EL (cell line): ENCODE measurements around the gene RAB44.

Experiments used
- DNase-seq: peaks from one replicate; pipeline ENCODE4 v3.0.0-alpha.2; 2016

RAB44 gene

DNA sequence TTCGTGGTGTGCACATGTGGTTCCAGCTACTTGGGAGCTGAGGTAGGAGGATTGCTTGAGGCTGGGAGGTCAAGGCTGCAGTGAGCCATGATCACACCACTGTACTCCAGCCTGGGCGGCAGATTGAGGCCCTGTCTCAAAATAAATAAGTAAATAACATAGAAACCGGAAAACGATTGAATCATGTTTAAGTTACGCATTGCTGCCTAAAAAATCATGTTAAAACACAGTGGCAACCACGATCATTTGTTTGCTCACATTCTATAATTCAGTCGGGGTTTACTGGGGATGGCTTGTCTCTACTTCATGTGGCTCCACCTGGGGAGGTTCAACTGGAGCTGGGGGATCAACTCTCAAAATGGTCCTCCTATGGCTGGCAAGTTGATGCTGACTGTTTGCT, 27.4 kb upstream of the RAB44 start:
- DNase-seq = no peak

DNA sequence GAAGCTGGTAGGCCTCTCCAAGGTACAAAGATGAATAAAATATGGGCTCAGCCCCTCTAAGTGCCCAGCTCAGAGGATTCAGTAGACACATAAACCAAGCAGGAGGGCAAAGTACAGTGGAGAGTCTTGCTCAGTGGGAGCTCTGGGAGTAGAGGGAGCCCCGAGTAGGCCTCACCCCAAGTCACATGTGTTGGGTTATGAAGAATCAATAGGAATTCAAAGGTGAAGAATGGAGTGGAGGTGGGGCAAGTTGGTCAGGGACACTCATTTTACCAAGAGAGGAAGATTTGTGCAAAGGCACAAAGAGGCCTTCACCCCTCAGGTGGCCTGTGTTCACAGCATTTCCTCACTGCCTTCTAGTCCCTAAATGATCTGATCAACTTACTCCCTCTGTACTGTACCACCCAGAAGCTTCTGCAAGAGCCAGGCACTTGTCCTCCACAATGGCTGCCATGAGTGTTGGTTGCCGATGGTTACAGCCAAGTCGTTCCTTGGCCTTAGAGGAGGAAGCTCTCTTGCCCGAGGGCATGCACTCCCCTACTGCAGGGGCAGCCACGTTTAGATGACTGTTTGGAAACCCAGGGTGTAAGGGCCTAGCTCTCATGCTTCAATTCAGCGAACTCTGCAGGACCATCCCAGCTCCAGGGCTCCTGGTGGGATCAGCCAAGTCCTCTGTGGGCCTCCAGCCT, 25.8 kb upstream of the RAB44 start:
- peak; percentile 58 for DNase-seq

DNA sequence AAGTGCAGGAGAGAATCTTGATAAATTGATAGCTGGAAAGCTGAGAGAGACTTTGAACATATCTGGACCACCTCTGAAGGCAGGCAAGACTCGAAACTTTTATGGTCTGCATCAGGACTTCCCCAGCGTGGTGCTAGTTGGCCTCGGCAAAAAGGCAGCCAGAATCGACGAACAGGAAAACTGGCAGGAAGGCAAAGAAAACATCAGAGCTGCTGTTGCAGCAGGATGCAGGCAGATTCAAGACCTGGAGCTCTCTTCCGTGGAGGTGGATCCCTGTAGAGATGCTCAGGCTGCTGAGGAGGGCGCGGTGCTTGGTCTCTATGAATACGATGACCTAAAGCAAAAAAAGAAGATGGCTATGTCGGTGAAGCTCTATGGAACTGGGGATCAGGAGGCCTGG, 23.7 kb upstream of the RAB44 start:
- DNase-seq = no peak

DNA sequence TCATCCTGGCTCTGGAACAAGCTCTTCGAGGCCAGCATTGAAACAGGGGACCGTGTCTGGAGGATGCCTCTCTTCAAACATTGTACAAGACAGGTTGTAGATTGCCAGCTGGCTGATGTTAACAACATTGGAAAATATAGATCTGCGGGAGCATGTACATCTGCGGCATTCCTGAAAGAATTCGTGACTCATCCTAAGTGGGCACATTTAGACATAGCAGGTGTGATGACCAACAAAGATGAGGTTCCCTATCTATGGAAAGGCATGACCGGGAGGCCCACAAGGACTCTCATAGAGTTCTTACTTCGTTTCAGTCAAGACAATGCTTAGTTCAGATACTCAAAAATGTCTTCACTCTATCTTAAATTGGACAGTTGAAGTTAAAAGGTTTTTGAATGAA, 22.7 kb upstream of the RAB44 start:
- no peak for DNase-seq

DNA sequence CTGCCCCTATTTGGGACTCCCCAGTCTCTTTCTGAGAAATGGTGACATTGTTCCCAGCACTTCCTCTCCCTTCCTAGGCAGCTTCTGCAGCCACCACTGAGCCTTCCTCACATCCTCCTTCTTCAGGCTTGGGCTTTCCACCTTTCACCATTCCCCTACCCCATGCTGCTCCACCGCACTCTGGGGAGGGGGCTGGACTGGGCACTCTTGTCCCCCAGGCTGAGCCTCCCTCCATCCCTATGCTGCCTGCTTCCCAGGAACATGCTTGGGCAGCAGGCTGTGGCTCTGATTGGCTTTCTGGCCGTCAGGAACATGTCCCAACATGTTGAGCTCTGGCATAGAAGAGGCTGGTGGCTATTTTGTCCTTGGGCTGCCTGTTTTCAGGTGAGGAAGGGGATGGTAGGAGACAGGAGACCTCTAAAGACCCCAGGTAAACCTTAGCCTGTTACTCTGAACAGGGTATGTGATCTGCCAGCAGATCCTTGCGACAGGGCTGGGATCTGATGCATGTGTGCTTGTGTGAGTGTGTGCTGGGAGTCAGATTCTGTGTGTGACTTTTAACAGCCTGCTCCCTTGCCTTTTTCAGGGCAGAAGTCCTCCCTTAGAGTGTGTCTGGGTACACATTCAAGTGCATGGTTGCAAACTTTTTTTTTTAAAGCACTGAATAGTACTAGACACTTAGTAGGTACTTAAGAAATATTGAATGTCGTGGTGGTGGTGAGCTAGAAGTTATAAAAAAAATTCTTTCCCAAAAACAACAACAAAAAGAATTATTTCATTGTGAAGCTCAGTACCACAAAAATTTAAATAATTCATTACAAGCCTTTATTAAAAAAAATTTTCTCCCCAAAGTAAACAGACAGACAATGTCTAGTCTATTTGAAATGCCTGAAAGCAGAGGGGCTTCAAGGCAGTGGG, 21.2 kb upstream of the RAB44 start:
- DNase-seq = peak; percentile 33

DNA sequence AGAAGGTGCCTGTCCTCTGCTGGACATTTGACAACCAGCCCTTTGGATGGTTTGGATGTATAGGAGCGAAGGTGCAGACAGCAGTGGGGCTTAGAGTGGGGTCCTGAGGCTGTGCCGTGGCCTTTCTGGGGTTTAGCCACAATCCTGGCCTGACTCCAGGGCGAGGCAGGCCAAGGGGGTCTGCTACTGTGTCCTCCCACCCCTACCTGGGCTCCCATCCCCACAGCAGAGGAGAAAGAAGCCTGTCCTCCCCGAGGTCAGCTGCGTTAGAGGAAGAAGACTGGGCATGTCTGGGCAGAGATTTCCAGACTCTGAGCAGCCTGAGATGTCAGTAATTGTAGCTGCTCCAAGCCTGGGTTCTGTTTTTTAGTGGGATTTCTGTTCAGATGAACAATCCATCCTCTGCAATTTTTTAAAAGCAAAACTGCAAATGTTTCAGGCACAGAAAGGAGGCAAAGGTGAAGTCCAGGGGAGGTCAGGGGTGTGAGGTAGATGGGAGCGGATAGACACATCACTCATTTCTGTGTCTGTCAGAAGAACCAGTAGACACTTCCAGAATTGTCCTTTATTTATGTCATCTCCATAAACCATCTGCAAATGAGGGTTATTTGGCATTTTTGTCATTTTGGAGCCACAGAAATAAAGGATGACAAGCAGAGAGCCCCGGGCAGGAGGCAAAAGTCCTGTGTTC, 20.4 kb upstream of the RAB44 start:
- peak; percentile 20 for DNase-seq

DNA sequence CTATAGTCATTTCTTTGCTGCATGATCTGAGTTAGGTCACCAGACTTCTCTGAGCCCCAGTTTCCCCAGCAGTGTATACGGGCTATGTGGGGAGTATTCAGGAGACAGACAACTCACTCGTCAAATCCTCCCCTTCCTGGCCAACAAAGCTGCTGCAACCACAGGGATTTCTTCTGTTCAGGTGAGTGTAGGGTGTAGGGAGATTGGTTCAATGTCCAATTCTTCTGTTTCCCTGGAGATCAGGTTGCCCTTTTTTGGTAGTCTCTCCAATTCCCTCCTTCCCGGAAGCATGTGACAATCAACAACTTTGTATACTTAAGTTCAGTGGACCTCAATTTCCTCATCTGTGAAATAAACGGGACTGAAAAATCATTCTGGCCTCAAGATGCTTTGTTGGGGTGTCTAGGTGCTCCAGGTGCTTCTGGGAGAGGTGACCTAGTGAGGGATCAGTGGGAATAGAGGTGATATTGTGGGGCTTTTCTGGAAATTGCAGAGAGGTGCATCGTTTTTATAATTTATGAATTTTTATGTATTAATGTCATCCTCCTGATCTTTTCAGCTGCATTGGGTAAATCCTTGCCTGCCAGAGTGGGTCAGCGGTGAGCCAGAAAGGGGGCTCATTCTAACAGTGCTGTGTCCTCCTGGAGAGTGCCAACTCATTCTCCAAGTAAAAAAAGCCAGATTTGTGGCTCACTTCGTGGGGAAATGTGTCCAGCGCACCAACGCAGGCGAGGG, 19.7 kb upstream of the RAB44 start:
- no peak for DNase-seq

DNA sequence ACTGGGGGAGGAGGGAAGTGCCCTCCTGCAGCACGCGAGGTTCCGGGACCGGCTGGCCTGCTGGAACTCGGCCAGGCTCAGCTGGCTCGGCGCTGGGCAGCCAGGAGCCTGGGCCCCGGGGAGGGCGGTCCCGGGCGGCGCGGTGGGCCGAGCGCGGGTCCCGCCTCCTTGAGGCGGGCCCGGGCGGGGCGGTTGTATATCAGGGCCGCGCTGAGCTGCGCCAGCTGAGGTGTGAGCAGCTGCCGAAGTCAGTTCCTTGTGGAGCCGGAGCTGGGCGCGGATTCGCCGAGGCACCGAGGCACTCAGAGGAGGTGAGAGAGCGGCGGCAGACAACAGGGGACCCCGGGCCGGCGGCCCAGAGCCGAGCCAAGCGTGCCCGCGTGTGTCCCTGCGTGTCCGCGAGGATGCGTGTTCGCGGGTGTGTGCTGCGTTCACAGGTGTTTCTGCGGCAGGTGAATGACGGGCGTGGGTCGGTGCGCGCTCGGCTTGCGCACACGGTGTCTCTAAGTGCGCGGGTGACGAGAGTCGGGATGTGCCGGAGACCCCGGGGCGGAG, 19.1 kb upstream of the RAB44 start, which contains the start of gene CDKN1A:
TSS of gene CDKN1A (plus strand) at position 227 of the 555 bp plus-strand sequence. CDS start 5,388 bp downstream, outside the sequence.
- DNase-seq = peak; percentile 94

DNA sequence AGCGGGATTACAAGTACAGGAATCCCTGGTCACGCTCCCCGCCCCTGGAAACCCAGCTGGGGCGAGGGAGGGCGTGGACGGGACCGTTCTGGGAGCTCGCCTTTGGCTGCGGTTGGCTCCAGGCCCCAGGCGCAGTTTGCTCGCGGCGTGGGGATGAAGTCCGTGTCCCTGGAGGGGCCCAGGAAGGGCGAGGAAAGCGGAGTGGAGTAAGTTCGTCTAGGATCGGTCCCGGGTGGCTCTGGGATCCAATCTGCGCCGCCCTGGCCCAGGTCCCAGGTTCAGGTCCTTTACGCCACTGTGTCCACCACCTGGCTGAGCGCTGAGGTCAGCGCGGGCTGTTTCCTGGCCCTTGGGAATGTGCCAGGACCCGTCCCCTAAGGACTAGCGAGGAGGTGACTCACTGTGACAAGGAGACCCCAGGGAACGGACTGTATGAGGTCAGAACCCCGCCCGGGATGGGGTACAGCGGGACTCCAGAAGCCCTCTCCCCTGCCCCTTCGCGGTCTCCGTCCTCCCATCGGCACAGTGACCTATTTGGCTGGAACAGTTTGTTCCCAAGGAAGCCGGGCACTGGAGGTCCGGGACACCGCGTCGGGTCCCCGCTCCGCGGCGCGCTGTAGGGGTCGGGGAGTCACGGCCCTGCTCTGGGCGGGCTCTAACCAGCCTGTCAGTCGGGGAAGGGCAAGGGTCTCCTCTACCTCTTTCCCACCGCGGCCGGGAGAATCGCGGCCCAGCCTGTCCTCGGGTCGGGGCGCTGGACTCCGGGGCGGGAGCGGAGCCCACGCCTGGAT, 18.4 kb upstream of the RAB44 start:
- DNase-seq = peak; percentile 66

DNA sequence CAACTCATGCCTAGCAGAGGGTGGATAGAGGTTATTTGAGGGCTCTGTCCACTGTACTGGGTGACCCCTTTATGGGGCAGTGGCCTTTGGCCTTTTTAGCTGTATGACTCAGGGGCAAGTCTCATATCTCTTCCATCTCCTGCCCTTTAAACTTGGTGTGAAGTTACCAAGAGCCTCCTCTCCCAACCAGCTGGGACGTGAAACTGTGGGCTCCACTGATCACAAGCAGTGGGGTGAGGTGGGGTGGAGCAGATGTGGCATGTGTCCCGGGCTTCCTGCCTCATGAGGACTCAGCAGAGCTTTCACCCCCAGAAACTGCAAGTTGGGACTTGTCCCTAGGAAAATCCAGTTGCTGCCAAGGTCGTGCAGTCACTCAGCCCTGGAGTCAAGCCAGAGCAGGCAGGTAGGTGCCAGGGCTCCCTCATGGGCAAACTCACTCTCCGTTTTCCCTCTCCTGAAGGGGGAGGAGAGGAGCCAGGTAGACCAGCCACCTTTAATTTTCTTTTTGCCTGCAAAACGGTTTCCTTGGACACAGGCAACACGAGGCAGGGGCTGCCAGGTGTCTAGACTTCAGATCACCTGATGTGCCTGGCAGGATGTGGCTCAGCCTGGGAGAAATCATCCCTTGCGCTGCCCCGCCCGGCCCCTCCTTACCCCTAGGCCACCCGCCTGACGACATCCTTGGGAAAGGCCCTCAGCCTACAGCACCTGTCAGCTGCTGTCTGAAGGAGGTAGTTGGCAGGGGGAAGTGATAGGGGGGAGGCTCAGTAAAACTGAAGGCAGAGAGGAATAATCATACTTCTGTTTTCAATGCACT, 15.1 kb upstream of the RAB44 start:
- DNase-seq = peak; percentile 45

DNA sequence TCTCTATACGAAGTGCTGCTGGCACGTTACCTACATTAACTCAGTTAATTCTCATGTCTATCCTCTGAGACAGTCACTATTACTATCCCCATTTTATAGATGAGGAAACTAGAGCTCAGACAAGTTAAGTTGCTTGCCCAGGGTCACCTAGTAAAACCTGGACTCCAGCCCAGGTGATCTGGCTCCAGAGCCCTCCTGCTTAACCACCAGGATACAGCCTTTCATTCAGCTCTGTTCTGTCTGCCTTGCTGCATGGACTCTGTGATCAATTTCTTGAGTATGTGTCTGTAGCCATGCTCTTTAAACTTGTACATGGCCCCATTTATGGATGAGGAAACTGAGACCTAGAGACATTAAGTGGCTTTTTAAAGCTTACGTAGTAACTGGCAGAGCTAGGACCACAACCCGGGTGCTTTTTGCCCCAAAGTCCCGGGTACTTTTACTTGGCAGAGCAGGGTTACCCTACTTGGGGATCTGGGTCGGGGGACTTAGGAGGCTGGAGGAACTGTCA, 14.4 kb upstream of the RAB44 start:
- DNase-seq = no peak

DNA sequence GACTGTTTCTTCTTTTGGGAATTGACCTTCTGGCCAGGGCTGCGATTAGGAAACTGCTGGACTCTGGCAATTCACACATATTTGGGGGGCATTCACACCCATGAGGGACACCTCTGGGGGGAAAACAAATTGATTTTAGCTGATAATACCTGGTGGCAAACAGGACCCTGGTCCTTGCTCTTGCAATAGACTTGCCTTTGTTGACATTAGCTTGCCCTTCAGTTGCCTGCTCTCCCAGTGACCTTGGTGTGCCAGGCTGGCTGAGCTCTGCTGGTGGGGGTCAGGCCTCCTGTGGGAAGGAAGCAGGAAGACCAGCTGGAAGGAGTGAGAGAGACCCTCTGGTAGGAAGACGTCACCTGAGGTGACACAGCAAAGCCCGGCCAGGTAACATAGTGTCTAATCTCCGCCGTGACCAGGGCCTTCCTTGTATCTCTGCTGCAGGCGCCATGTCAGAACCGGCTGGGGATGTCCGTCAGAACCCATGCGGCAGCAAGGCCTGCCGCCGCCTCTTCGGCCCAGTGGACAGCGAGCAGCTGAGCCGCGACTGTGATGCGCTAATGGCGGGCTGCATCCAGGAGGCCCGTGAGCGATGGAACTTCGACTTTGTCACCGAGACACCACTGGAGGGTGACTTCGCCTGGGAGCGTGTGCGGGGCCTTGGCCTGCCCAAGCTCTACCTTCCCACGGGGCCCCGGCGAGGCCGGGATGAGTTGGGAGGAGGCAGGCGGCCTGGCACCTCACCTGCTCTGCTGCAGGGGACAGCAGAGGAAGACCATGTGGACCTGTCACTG, 13.8 kb upstream of the RAB44 start:
- no peak for DNase-seq

DNA sequence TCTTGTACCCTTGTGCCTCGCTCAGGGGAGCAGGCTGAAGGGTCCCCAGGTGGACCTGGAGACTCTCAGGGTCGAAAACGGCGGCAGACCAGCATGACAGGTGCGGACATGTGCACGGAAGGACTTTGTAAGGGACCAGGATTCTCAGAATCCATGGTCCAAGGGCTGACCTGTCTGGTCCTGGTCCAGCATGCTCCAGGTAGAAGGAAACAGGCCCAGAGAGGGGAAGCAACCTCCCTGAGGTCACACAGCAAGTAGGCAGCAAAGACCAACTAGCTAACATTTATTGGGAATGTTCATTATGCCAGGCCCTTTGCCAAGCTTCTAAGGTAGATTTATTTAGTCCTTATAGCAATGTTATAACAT, 13.2 kb upstream of the RAB44 start:
- peak; percentile 14 for DNase-seq

DNA sequence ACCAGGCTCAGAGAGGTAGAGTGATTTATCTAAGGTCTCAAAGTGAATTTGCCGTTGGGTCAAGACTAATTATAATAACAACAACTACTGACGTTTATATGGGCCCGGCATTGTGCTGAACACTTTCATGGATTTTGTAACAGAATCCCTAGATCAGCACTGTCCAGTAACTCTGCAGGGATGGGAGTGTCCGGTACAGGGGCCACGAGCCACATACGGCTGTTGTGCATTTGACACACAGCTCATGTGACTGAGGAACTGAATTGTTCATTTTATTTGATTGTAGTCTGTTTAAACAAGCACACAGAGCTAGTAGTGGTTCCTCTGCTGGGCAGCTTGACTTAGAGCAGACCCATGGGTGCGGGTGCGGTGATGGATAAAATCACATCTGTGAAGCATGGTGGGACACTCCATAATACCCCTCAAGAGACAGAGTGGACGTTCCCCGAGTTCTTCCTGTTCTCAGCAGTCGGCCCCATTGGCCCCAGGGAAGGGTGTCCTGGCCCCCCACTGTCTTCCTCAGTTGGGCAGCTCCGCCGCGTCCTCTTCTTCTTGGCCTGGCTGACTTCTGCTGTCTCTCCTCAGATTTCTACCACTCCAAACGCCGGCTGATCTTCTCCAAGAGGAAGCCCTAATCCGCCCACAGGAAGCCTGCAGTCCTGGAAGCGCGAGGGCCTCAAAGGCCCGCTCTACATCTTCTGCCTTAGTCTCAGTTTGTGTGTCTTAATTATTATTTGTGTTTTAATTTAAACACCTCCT, 12.3 kb upstream of the RAB44 start:
- DNase-seq = no peak

DNA sequence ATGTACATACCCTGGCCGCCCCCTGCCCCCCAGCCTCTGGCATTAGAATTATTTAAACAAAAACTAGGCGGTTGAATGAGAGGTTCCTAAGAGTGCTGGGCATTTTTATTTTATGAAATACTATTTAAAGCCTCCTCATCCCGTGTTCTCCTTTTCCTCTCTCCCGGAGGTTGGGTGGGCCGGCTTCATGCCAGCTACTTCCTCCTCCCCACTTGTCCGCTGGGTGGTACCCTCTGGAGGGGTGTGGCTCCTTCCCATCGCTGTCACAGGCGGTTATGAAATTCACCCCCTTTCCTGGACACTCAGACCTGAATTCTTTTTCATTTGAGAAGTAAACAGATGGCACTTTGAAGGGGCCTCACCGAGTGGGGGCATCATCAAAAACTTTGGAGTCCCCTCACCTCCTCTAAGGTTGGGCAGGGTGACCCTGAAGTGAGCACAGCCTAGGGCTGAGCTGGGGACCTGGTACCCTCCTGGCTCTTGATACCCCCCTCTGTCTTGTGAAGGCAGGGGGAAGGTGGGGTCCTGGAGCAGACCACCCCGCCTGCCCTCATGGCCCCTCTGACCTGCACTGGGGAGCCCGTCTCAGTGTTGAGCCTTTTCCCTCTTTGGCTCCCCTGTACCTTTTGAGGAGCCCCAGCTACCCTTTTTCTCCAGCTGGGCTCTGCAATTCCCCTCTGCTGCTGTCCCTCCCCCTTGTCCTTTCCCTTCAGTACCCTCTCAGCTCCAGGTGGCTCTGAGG, 11.5 kb upstream of the RAB44 start:
- peak; percentile 18 for DNase-seq

DNA sequence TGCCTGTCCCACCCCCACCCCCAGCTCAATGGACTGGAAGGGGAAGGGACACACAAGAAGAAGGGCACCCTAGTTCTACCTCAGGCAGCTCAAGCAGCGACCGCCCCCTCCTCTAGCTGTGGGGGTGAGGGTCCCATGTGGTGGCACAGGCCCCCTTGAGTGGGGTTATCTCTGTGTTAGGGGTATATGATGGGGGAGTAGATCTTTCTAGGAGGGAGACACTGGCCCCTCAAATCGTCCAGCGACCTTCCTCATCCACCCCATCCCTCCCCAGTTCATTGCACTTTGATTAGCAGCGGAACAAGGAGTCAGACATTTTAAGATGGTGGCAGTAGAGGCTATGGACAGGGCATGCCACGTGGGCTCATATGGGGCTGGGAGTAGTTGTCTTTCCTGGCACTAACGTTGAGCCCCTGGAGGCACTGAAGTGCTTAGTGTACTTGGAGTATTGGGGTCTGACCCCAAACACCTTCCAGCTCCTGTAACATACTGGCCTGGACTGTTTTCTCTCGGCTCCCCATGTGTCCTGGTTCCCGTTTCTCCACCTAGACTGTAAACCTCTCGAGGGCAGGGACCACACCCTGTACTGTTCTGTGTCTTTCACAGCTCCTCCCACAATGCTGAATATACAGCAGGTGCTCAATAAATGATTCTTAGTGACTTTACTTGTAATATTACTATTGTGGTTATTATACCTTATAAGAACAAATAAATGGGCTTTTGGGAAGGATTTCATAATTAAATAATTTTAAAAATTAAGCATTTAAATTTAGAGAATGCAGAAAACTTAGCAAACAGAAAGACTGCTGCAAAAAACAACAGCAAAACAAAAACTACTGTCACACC, 10.7 kb upstream of the RAB44 start:
- peak; percentile 33 for DNase-seq

DNA sequence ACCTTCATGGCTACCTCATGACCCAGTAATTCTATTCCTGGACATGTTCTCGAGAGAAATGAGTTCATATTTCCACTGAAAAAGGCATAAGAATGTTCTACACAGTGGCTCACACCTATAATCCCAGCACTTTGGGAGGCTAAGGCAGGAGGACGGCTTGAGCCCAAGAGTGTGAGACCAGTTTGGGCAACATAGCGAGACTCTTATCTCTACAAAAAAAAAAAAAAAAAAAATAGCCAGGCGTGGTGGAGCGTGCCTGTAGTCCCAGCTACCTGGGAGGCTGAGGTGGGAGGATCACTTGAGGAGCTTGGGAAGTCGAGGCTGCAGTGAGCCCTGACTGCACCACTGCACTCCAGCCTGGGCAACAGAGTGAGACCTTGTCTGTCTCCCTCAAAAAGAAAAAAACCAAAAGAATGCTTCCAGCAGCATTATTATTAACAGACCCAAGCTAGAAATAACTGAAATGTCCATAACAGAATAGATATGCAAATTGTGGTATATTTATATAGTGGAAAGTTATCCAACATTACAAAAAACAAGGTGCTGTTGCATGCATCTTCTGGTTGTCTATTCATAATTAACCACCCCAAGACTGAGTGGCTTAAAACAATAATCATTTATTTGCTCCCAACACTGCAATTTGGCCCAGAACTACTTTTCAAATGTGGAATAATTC, 9.4 kb upstream of the RAB44 start:
- peak; percentile 53 for DNase-seq
